ENCODE measurements around the gene ATXN10.

Gene ATXN10

GRCh38 chr22:45802054-45802453 lies 130.4 kb downstream of the ATXN10 start:
- Histone ChIP-seq H3K27me3 (ENCODE audit: insufficient read depth, poor library complexity, severe bottlenecking) (no peaks in the 10 kb centered on the region), H3K27ac (replicated peaks) (no peak overlapping the region), H3K4me3 (replicated peaks; ENCODE audit: insufficient read depth, low read length) (no peak overlapping the region)
- TF ChIP-seq SPI1 (IDR thresholded peaks at IDR 0.05; ENCODE audit: borderline replicate concordance, low read depth) (no peak), CTCF (IDR thresholded peaks at IDR 0.05; ENCODE audit: insufficient read depth, low read length) (no peak), REST (IDR thresholded peaks at IDR 0.05; ENCODE audit: insufficient replicate concordance, low read depth) (no peak), GABPA (IDR thresholded peaks at IDR 0.05; ENCODE audit: low read depth) (no peak), POLR2AphosphoS5 (IDR thresholded peaks at IDR 0.05; ENCODE audit: low read depth) (no peak)
- DNase-seq (ENCODE audit: low read depth in 1 of 2, low spot score in 1 of 2): no peak

GRCh38 chr22:45804319-45804985 lies 132.8 kb downstream of the ATXN10 start:
- Histone ChIP-seq H3K27me3 (ENCODE audit: insufficient read depth, poor library complexity, severe bottlenecking) (no peaks in the 10 kb centered on the region), H3K27ac (replicated peaks) (no peak overlapping the region), H3K4me3 (replicated peaks; ENCODE audit: insufficient read depth, low read length) (no peak overlapping the region)
- TF ChIP-seq SPI1 (IDR thresholded peaks at IDR 0.05; ENCODE audit: borderline replicate concordance, low read depth): no peak
- no peak for TF ChIP-seq POLR2AphosphoS5 (IDR thresholded peaks at IDR 0.05; ENCODE audit: low read depth)
- no peak for TF ChIP-seq GABPA (IDR thresholded peaks at IDR 0.05; ENCODE audit: low read depth)
- TF ChIP-seq REST (IDR thresholded peaks at IDR 0.05; ENCODE audit: insufficient replicate concordance, low read depth): no peak
- no peak for TF ChIP-seq CTCF (IDR thresholded peaks at IDR 0.05; ENCODE audit: insufficient read depth, low read length)
- DNase-seq (ENCODE audit: low read depth in 1 of 2, low spot score in 1 of 2): no peak

- TF ChIP-seq REST (IDR thresholded peaks at IDR 0.05; ENCODE audit: insufficient replicate concordance, low read depth): no peak
- no peak for TF ChIP-seq POLR2AphosphoS5 (IDR thresholded peaks at IDR 0.05; ENCODE audit: low read depth)
- no peak for TF ChIP-seq CTCF (IDR thresholded peaks at IDR 0.05; ENCODE audit: insufficient read depth, low read length)
- no peak for TF ChIP-seq GABPA (IDR thresholded peaks at IDR 0.05; ENCODE audit: low read depth)
- TF ChIP-seq SPI1 (IDR thresholded peaks at IDR 0.05; ENCODE audit: borderline replicate concordance, low read depth): no peak
Observed at GRCh38 chr22:45804986-45805325, 133.3 kb downstream of the ATXN10 start.

More at GRCh38 chr22:45804986-45805325, 133.3 kb downstream of the ATXN10 start:
- Histone ChIP-seq H3K27me3 (ENCODE audit: insufficient read depth, poor library complexity, severe bottlenecking) (no peaks in the 10 kb centered on the region), H3K4me3 (replicated peaks; ENCODE audit: insufficient read depth, low read length) (no peak overlapping the region), H3K27ac (replicated peaks) (no peak overlapping the region)
- peak; percentile 6 for DNase-seq (ENCODE audit: low read depth in 1 of 2, low spot score in 1 of 2)

Measured in HL-60 (cell line).